HL-60/S4 treated with retinoic acid at 250 ng/mL for 4 days and 3 days (cell line): Measurements from ENCODE around the gene RPRD1B.
"Not testable (repeated sequence)": the region's sequence is repeated elsewhere in the genome, so short reads cannot be mapped to it uniquely, and the experiment has no call there.

Experiments used
- in situ Hi-C: fragments of 300-500 bp; cut with MboI; formaldehyde crosslinking; loops from 2 replicates; pipeline ENCODE4 v1.7.0; 2022; ENCODE audit warnings: low sequenced_read_pairs

The RPRD1B gene

DNA sequence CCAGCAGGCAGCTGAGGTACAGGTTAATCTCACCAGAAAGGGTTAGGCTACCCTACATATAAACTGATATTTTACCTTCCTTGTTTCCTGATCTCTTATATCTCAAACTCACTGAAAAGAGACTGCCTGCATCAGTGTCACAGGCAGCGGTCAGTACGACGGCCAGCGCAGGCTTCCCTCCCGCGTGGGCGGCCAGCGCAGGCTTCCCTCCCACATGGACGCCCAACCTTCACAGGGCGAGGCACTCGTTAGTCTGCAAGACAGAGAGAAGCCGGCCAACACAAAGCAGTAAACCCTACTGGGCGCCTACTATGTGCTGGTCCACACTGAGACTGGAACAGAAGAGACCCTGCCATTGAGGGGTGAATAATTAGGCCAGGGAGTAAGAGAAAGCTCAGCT is 33.3 kb upstream of the RPRD1B start:
- in situ Hi-C loops = no loop called here

DNA sequence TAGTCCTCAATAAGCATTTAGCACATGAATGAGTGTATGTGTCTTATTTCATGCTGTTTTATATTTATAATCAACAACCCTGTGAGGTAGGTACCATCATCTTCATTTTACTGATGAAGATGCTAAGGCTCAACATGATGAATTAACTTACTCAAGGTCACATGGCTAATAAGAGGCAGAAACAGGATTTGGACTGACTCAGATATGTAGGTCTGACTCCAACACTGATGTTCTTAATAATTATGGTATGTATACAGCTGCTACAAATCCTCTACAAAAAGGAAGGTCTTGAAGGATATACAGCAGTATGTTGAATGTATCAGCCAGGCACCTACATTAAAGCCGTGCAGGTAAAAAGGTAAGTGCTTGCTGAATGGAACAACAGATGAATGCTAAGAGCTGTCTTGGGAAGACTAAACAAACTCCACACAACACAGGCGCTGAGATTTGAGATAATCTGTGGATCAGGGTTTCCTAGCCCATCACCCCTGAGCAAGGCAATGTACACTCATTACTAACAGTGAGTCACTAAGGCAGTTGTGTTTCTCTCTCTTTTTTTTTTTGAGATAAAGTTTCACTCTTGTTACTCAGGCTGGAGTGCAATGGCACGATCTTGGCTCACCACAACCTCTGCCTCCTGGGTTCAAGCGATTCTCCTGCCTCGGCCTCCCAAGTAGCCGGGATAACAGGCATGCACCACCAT is 32.2 kb upstream of the RPRD1B start:
- in situ Hi-C loops = no loop called here

DNA sequence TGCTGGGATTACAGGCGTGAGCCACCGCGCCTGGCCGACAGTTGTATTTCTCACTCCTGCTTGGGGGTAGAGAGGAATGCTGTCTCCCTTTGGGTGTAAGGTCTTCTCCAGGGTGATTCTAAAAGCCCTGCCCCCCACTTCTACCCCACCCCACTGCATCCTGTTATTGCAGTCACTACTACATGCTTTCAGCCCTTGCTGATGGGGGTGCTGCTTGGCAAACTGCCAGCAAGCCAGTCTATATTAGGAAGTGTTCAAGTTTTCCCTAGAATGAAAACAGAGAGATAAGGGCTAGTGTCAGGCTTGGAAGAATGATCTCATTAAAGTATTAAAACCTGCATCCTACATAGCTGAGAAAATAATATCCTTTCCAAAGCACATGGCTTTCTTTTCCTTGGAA is 31.6 kb upstream of the RPRD1B start:
- in situ Hi-C loops = no loop called here

DNA sequence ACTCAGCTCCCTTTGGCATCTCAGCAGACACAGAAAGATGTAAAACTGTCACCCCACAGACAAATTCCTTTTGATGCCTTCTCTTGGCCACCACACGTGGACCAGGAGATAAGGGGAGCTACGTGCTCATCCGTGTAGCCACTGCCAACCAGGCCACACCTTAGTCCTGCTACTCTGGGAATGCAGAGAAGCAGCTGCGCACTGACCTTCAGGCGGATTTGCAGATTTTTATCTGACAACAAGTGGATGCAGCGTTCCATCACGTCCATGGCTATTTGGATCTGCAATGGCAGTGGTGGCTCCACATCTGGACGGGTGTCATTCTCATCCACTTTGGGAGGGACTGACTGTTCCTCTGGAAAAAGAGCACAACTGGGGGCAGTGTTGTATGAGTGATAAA is 31.1 kb upstream of the RPRD1B start:
- in situ Hi-C loops = no loop called here

DNA sequence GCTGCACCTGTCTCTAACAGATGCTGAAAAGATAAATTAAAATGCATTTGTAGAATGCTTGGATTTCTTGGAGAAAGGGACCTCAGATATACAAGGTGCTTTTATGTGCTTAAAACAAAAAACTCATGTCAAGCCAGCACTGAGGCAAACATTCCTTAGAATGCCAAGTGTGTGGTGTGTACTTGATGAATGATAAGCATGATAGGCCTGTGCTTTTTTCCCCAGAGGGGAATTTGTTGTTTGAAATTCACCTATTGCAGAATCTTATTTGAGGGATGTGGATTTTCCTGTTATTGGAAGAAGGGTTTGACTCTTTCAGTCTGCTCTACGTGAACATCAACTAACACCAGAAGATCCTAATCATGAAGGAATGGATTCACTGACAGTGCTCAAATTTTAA is 29.1 kb upstream of the RPRD1B start:
- in situ Hi-C loops = no loop called here

DNA sequence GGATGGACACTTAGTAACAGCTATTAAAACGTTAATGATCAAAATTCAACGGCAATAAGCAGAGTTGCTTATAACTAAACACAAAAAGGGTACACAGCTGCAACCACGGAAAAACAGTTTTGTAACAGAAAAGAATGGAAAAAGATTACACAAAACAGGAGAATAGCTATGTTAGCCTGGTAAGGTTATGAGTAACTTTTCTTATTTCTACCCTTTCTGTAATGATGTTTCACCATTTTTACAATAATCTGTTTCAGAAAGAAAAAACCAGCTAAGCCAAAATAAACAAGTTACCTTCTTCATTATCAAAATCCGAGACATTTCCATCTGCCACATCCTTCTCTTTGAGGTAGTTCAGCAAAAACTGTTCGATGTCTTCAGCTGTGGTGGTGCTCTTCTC is 27.6 kb upstream of the RPRD1B start:
- in situ Hi-C loops = no loop called here

DNA sequence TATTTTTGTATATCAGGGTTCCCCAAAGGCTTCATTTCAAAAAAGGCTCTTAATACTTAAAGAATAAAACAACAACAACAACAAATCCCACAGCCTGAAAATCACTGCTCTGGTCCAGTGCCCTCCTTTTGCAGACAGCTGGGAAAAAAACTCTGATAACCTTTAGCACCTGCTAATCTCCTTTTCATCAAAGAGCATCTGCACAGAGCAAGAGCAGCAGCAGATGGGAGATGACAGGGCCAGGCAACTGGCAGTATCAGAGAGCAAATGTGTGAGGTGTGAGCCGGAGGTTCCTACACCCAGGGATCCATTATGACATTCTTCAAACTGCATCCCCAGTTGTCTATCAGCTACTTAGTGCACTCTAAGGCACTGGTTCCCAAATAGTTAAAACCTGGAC is 26.0 kb upstream of the RPRD1B start:
- in situ Hi-C loops = no loop called here

DNA sequence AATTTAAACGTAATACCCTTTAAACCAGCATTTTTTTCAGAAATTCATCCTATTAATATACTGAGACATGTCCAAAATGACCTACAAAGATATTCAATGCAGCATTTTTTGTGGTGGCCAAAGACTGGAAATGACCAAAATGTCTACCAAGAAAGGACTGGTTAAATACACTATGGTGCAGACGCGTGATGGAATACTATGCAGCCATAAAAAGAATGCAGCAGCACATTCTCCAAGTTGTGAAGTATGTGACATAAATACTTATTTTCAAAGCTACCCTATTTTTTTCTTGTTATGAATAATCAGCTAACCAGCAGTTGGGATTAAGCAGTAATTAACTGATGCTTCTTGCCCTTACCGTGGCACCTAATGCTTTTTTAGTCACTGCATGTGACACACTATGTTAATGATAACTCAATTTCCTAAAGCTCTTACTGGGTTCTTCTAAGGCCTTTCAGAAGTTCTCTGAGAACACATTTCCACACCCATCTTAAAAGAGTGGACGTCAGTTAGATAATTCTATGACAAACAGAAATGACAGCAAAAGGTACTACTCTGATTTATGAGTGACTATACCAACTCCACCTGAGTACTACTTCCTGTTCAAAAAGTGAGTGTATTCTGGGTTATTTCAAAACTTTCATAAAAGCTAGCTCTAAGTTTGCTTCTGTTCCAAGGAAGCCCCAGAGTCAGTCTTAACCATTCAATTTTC is 25.2 kb upstream of the RPRD1B start:
- in situ Hi-C loops = no loop called here

DNA sequence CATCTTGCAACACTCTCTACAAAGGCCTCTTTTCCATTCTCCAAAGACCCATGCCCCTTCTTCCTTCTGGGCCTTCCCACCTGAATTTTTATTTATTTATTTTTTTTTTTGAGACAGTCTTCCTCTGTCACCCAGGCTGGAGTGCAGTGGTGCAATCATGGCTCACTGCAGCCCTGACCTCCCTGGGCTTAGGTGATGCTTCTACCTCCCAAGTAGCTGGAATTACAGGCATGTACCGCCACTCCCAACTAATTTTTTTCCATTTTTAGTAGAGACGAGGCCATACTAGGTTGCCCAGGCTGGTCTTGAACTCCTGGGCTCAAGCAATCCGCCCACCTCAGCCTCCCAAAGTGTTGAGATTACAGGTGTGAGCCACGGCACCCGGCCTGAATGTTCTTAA is 24.1 kb upstream of the RPRD1B start:
- in situ Hi-C loops = not testable (repeated sequence)

DNA sequence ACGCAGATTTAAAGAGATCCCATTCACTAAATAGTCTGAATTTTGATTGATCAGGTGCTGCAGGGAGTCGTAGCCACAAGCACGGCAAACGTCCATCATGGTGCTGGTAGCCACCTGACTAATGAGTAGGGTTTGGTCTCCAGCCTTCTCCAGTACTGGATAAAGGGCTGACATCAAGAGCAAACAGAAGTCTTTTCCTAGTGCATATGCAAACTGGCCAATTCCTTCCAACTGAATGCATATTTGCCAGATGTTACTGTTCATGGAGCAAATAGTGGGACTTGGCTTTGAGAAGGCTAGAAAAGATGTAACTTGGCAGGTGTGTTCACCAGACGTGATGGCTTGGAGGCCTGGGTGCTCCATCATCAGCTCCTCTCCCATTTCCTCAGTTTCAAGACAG is 21.9 kb upstream of the RPRD1B start:
- in situ Hi-C loops = no loop called here

DNA sequence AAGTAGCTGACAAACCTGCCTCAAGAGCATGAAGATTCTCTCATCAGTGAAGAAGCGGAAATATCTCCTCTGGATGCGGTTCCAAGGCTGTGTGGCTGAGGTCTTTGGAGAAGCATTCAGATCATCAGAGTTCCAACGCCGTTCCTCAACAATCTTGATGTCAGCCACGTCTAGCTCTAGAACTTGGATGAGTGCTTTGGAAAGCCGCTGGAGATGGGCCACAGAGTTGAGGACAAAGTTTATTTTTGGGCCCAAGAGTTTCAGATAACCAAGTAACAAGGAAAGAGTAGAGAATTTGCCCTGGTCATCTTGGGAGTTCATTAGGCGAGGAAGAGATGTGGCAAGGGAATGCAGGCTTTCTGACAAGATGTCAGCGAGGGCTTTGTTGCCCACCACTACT is 21.2 kb upstream of the RPRD1B start:
- in situ Hi-C loops = no loop called here

DNA sequence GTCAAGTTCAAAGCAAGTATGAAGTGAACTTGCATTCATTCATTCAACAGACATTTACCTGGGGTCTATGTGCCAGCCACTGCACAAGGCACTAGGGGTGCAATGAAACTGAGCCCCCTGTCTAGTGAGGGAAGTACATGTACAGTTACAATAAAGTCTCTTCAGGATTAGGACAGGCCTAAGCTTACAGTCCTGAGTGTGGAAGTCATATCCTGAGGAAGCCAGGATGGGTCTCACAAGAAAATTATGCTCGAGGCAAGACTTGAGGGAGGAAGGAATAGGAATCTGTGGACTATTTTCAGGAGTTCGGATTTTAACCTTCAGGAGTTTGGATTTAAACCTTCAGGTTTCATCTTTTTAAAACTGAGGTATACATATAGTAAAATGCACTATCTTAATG is 19.7 kb upstream of the RPRD1B start:
- in situ Hi-C loops = no loop called here

DNA sequence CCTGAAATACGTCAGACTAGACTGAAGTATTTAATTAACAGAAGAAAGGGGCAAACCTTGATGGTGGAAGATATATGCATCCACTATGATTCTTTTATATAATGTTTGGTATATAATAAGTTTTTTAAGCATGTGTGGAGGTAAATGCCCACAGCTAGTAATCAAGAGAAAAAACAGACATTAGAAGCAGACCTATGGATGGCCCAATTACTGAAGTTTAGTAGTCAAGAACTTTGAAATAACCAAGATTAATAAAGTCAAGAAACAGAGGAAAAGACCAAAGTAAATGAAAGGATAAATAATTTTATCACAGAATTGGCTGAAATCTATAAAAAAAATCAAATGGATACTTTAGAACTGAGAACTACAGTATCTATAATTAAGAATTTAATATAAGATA is 15.6 kb upstream of the RPRD1B start:
- in situ Hi-C loops = no loop called here

DNA sequence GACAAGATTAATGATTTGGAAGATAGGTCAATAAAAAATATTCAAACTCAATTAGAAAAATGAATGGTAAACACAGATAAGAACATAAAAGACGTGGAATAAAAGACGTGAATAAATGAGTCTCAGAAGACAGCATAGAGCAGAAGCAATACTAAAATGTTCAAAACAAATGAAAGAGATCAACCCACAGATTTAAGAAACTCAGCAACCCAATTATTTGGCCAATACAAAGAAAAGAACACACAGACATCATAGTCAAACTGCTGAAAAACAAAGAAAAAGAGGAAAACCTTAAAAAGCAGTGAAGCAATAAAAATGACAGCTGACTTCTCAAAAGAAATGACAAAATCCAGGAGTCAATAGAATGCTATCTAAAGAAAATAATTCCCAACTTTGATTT is 15.2 kb upstream of the RPRD1B start:
- in situ Hi-C loops = no loop called here

DNA sequence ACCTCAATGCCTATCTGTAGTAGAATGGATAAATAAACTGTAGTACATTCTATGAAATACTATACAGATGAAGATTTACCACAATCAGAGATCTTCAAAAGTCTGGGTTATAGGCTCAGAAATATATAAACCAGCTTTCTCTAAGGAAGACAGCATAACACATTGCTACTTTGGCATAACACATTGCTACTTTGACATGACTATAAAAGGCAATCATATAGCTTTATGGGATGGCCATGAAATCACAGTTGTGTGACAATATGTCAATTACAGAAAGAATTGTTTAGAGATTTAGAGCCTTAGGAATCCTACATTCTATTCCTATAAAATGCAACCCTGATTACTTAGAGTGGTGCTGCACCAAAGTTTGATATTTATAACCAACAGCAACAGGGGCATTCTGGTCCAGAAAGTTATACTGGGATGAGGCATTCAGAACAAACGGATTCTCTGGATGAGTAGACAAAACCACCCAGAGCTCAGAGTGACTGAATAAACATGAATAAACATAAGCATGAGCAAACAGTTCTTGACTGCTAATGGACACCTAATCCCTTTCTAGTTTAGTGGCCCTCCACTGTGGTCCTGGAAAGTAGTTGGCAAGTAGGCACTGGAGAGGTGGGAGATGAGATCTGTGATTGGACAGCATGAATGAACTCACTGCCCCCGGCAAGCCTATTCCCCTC is 12.3 kb upstream of the RPRD1B start:
- in situ Hi-C loops = no loop called here

DNA sequence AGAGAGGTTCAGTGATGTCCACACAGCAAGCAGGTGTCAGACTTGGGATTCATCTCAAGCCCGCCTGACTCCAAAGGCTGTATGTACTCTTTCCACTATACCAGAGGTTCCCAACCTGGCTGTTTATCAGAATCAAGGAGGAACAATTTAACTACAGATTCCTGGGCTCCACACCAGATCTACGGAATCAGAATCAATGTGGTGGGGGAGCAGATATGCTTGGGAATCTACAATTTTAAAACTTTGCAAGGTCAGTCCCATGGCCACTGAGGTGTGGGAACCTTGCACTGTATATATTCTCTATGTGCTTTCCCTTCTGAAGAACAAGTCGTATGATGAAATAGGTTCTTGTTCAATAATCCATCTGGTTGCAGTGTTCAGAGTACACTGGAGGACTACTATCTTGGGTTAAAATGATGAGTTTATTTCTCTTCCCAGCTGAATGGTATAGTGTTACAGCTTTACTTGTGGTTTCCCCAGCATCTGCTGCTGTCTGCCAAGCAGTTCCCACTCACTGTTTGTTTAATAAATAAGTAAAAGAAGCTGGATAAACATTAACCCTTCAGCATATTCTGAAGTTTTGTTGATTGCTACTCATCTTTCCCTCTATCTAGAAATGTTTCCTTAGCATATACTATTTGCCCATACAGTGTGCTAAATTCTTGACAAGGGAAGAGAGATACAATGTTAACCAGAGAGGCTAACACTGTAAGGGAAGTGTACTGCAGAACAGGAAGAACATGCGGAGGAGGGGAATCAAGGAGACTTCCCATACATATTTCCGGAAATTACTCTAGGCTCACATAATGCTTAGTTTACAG is 10.2 kb upstream of the RPRD1B start:
- in situ Hi-C loops = no loop called here

DNA sequence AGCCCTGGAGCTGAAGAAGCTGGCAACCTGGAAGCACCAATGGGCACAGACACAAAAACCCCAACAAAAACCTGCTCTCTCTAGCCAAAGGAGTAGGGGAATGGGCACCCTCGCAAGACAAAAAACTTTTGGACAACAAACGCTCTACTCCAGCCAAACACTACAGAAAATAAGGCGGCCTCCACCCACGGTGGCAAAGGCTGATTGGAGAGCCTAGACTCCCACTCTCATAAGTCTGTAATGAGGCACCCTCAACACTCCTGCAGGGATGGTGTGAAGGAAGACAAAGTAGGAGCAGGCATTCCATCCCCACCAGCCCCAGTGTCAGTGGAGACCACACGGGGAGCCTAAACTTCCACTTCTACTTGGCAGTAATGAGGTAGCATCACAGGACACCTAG is 9.1 kb upstream of the RPRD1B start:
- in situ Hi-C loops = no loop called here

DNA sequence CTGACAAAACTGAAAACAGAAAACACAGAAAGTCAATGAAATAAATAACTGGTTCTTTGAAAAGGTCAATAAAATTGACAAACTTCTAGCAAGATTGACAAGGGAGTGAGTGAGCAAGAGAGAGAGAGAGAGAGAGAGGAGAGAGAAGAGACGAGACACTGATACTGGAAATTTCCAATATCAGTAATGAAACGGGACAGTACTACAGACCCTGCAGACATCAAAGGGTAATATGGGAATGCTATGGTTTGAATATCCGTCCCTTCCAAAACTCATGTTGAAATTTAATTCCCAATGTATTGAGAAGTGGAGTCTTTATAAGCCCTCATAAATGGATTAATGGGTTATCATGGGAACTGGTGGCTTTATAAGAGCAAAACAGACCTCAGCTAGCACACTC is 4.1 kb upstream of the RPRD1B start:
- in situ Hi-C loops = no loop called here

DNA sequence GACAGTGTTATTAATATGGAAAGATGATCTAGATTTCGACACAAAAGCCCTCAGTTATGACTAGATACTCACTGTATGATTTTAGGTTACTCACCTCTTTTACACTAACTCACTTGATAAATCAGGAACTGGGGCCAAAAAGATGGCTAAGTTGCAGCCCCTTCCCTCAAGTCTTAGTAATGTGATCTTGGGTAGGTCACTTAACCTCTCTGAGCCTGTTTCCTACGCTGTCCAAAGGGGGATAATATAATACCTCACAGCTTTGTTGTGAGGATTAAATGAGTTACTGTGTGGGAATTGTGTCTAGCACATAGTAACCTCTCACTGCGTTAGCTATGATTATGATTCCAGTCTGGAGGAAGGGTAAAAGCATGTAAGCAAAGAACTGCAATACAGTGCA is 1.6 kb upstream of the RPRD1B start:
- in situ Hi-C loops = no loop called here

DNA sequence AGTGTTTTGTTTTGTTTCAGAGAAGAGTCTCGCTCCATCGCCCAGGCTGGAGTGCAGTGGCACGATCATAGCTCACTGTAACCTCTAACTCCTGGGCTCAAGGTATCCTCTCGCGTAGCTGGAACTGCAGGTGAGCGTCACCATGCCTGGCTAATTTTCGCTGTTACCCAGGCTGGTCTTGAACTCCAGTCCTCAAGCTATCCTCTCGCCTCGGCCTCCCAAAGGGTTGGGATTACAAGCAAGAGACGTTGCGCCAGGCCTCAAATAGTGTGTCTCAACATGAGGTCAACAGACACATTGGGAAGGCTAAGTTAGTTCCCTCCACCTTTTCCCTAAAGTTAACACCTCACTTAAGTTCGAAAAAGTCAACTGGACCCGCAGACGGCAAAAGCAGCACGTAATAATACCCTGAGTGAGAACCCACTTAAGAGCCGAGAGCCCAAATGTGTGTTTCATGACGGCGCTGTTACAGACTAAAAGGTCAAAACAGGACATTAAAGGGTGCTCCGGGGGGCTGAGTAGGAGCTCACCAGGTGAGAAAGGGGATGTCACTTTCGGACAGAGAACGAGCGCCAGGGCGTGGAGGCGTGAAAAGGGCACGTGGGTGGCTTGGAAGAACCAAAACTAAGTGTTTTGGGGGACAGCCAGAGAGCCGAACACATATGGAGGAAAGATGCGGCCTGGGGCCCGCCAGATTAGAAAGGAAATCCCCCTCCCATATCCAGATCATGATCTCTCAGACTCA is 789 bp upstream of the RPRD1B start:
- in situ Hi-C loops = no loop called here
